EL (cell line): ENCODE results near the gene LRRIQ4.

ENCODE experiments used
- DNase-seq: peaks from one replicate; pipeline ENCODE4 v3.0.0-alpha.2; 2016

The LRRIQ4 gene

GRCh38 chr3:169812332-169813235, at the start of gene LRRIQ4, which contains the start of gene LRRC34:
LRRIQ4 (plus strand) TSS chr3:169812870; CDS start chr3:169821922, 9,052 bp downstream.
LRRC34 (minus strand) TSS chr3:169812904; CDS start chr3:169812548, 356 bp downstream.
- DNase-seq, result peak; percentile 86

- DNase-seq, result peak; percentile 55
Measured at GRCh38 chr3:169764312-169764881, 48.3 kb upstream of the LRRIQ4 start.

- peak; percentile 94 for DNase-seq
Measured at GRCh38 chr3:169764882-169765612, 47.6 kb upstream of the LRRIQ4 start, which contains the start of gene TERC. TERC (minus strand) TSS chr3:169765060.

- DNase-seq, result peak; percentile 70
Measured at GRCh38 chr3:169769287-169770181, 43.1 kb upstream of the LRRIQ4 start, which contains the start of gene ACTRT3. ACTRT3 (minus strand) TSS chr3:169769561; CDS start chr3:169769520, 41 bp downstream.

GRCh38 chr3:169771497-169772304, 41.0 kb upstream of the LRRIQ4 start:
- peak; percentile 80 for DNase-seq

- DNase-seq, result peak; percentile 78
Measured at GRCh38 chr3:169772305-169772896, 40.3 kb upstream of the LRRIQ4 start.

GRCh38 chr3:169772897-169773816, 39.5 kb upstream of the LRRIQ4 start, which contains the start of gene MYNN:
MYNN (plus strand) TSS chr3:169773396; CDS start chr3:169774296, 900 bp downstream.
- peak; percentile 90 for DNase-seq

- peak; percentile 5 for DNase-seq
Measured at GRCh38 chr3:169774186-169774585, 38.5 kb upstream of the LRRIQ4 start.

GRCh38 chr3:169777822-169778221, 34.8 kb upstream of the LRRIQ4 start:
- DNase-seq, result no peak

- DNase-seq, result no peak
Measured at GRCh38 chr3:169780742-169781141, 31.9 kb upstream of the LRRIQ4 start.

GRCh38 chr3:169781209-169781855, 31.3 kb upstream of the LRRIQ4 start:
- DNase-seq, result no peak

- DNase-seq, result no peak
Measured at GRCh38 chr3:169787120-169787519, 25.6 kb upstream of the LRRIQ4 start.

- DNase-seq, result no peak
Measured at GRCh38 chr3:169787791-169788190, 24.9 kb upstream of the LRRIQ4 start.

- DNase-seq, result no peak
Measured at GRCh38 chr3:169790219-169790618, 22.5 kb upstream of the LRRIQ4 start.

GRCh38 chr3:169790687-169791429, 21.8 kb upstream of the LRRIQ4 start:
- peak; percentile 18 for DNase-seq

GRCh38 chr3:169792359-169792758, 20.3 kb upstream of the LRRIQ4 start:
- no peak for DNase-seq

GRCh38 chr3:169804681-169805080, 8.0 kb upstream of the LRRIQ4 start:
- no peak for DNase-seq

GRCh38 chr3:169809230-169809795, 3.4 kb upstream of the LRRIQ4 start:
- DNase-seq, result no peak
